ENCODE measurements around the gene CPN2.

The CPN2 gene

GRCh38 chr3:194307849-194308248 lies 43.3 kb downstream of the CPN2 start:
- no peaks in the 10 kb centered on the region for H3K9me3 ChIP-seq (ENCODE audit: control insufficient read depth, insufficient read depth, low read length)
- WGBS (ENCODE audit: insufficient coverage, insufficient read length) = no CpG with 5 or more reads among the region's 8 CpGs
- peaks cover 6% of the 10 kb centered on the region for H3K4me1 ChIP-seq (ENCODE audit: control insufficient read depth, insufficient read depth, low read length)
- no peak overlapping the region for H3K4me3 ChIP-seq (ENCODE audit: low read length)
- no peak for DNase-seq (ENCODE audit: low read depth, low spot score)
- no peaks in the 10 kb centered on the region for H3K27me3 ChIP-seq (ENCODE audit: control insufficient read depth, insufficient read depth, low read length)
- H3K36me3 ChIP-seq (ENCODE audit: control insufficient read depth, insufficient read depth, low read length) = no peaks in the 10 kb centered on the region
- H3K27ac ChIP-seq (ENCODE audit: low read length) = no peak overlapping the region

GRCh38 chr3:194306771-194307640 lies 44.1 kb downstream of the CPN2 start:
- peaks cover 4% of the 10 kb centered on the region; the same call in 1 of the 2 replicates for H3K4me1 ChIP-seq (ENCODE audit: control insufficient read depth, insufficient read depth, low read length)
- H3K4me3 ChIP-seq (ENCODE audit: low read length) = no peak overlapping the region
- no peaks in the 10 kb centered on the region for H3K36me3 ChIP-seq (ENCODE audit: control insufficient read depth, insufficient read depth, low read length)
- no peak for DNase-seq (ENCODE audit: low read depth, low spot score)
- no CpG with 5 or more reads among the region's 13 CpGs for WGBS (ENCODE audit: insufficient coverage, insufficient read length)
- no peak overlapping the region for H3K27ac ChIP-seq (ENCODE audit: low read length)
- H3K9me3 ChIP-seq (ENCODE audit: control insufficient read depth, insufficient read depth, low read length) = no peaks in the 10 kb centered on the region
- no peaks in the 10 kb centered on the region for H3K27me3 ChIP-seq (ENCODE audit: control insufficient read depth, insufficient read depth, low read length)

GRCh38 chr3:194306109-194306686 lies 44.9 kb downstream of the CPN2 start:
- no peak overlapping the region for H3K4me3 ChIP-seq (ENCODE audit: low read length)
- DNase-seq (ENCODE audit: low read depth, low spot score) = no peak

GRCh38 chr3:194305356-194306108 lies 45.6 kb downstream of the CPN2 start:
- H3K9me3 ChIP-seq (ENCODE audit: control insufficient read depth, insufficient read depth, low read length) = no peaks in the 10 kb centered on the region
- no peak overlapping the region for H3K4me3 ChIP-seq (ENCODE audit: low read length)
- no peak overlapping the region for H3K27ac ChIP-seq (ENCODE audit: low read length)
- no peak for DNase-seq (ENCODE audit: low read depth, low spot score)
- H3K36me3 ChIP-seq (ENCODE audit: control insufficient read depth, insufficient read depth, low read length) = no peaks in the 10 kb centered on the region
- H3K27me3 ChIP-seq (ENCODE audit: control insufficient read depth, insufficient read depth, low read length) = no peaks in the 10 kb centered on the region
- H3K4me1 ChIP-seq (ENCODE audit: control insufficient read depth, insufficient read depth, low read length) = peaks cover 4% of the 10 kb centered on the region; the same call in 1 of the 2 replicates
- no CpG with 5 or more reads among the region's 11 CpGs for WGBS (ENCODE audit: insufficient coverage, insufficient read length)

More at GRCh38 chr3:194306109-194306686, 44.9 kb downstream of the CPN2 start:
- Histone ChIP-seq H3K27ac (ENCODE audit: low read length) (no peak overlapping the region), H3K36me3 (ENCODE audit: control insufficient read depth, insufficient read depth, low read length) (no peaks in the 10 kb centered on the region), H3K9me3 (ENCODE audit: control insufficient read depth, insufficient read depth, low read length) (no peaks in the 10 kb centered on the region), H3K4me1 (ENCODE audit: control insufficient read depth, insufficient read depth, low read length) (peaks cover 4% of the 10 kb centered on the region; the same call in 1 of the 2 replicates), H3K27me3 (ENCODE audit: control insufficient read depth, insufficient read depth, low read length) (no peaks in the 10 kb centered on the region)
- WGBS (ENCODE audit: insufficient coverage, insufficient read length) = no CpG with 5 or more reads among the region's 11 CpGs

- no peak overlapping the region for H3K27ac ChIP-seq (ENCODE audit: low read length)
- H3K36me3 ChIP-seq (ENCODE audit: control insufficient read depth, insufficient read depth, low read length) = no peaks in the 10 kb centered on the region
- H3K4me1 ChIP-seq (ENCODE audit: control insufficient read depth, insufficient read depth, low read length) = peaks cover 4% of the 10 kb centered on the region; the same call in 1 of the 2 replicates
- no peaks in the 10 kb centered on the region for H3K27me3 ChIP-seq (ENCODE audit: control insufficient read depth, insufficient read depth, low read length)
- H3K4me3 ChIP-seq (ENCODE audit: low read length) = no peak overlapping the region
- no peaks in the 10 kb centered on the region for H3K9me3 ChIP-seq (ENCODE audit: control insufficient read depth, insufficient read depth, low read length)
- no CpG with 5 or more reads among the region's 17 CpGs for WGBS (ENCODE audit: insufficient coverage, insufficient read length)
- no peak for DNase-seq (ENCODE audit: low read depth, low spot score)
Observed at GRCh38 chr3:194304186-194304917, 46.8 kb downstream of the CPN2 start.

GRCh38 chr3:194303749-194304148 lies 47.4 kb downstream of the CPN2 start:
- no peaks in the 10 kb centered on the region for H3K27me3 ChIP-seq (ENCODE audit: control insufficient read depth, insufficient read depth, low read length)
- no peaks in the 10 kb centered on the region for H3K36me3 ChIP-seq (ENCODE audit: control insufficient read depth, insufficient read depth, low read length)
- no CpG with 5 or more reads among the region's 1 CpG for WGBS (ENCODE audit: insufficient coverage, insufficient read length)

GRCh38 chr3:194301730-194302129 lies 49.4 kb downstream of the CPN2 start:
- H3K36me3 ChIP-seq (ENCODE audit: control insufficient read depth, insufficient read depth, low read length) = no peaks in the 10 kb centered on the region
- H3K9me3 ChIP-seq (ENCODE audit: control insufficient read depth, insufficient read depth, low read length) = no peaks in the 10 kb centered on the region
- H3K4me1 ChIP-seq (ENCODE audit: control insufficient read depth, insufficient read depth, low read length) = peaks cover 3% of the 10 kb centered on the region; the same call in 1 of the 2 replicates
- H3K27me3 ChIP-seq (ENCODE audit: control insufficient read depth, insufficient read depth, low read length) = no peaks in the 10 kb centered on the region
- DNase-seq (ENCODE audit: low read depth, low spot score) = no peak
- WGBS (ENCODE audit: insufficient coverage, insufficient read length) = no CpG with 5 or more reads among the region's 3 CpGs
- H3K27ac ChIP-seq (ENCODE audit: low read length) = no peak overlapping the region
- no peak overlapping the region for H3K4me3 ChIP-seq (ENCODE audit: low read length)

More at GRCh38 chr3:194303749-194304148, 47.4 kb downstream of the CPN2 start:
- no peak for DNase-seq (ENCODE audit: low read depth, low spot score)
- H3K4me1 ChIP-seq (ENCODE audit: control insufficient read depth, insufficient read depth, low read length) = peaks cover 4% of the 10 kb centered on the region; the same call in 1 of the 2 replicates
- no peaks in the 10 kb centered on the region for H3K9me3 ChIP-seq (ENCODE audit: control insufficient read depth, insufficient read depth, low read length)
- H3K4me3 ChIP-seq (ENCODE audit: low read length) = no peak overlapping the region
- H3K27ac ChIP-seq (ENCODE audit: low read length) = no peak overlapping the region

GRCh38 chr3:194300936-194301335 lies 50.2 kb downstream of the CPN2 start:
- Histone ChIP-seq H3K4me1 (ENCODE audit: control insufficient read depth, insufficient read depth, low read length) (no peaks in the 10 kb centered on the region), H3K36me3 (ENCODE audit: control insufficient read depth, insufficient read depth, low read length) (no peaks in the 10 kb centered on the region), H3K9me3 (ENCODE audit: control insufficient read depth, insufficient read depth, low read length) (no peaks in the 10 kb centered on the region), H3K27ac (ENCODE audit: low read length) (no peak overlapping the region), H3K27me3 (ENCODE audit: control insufficient read depth, insufficient read depth, low read length) (no peaks in the 10 kb centered on the region), H3K4me3 (ENCODE audit: low read length) (no peak overlapping the region)
- WGBS (ENCODE audit: insufficient coverage, insufficient read length) = 100% methylated on average over 2 of the region's 6 CpGs
- no peak for DNase-seq (ENCODE audit: low read depth, low spot score)

GRCh38 chr3:194300382-194300758 lies 50.8 kb downstream of the CPN2 start:
- no peak overlapping the region for H3K27ac ChIP-seq (ENCODE audit: low read length)
- H3K4me3 ChIP-seq (ENCODE audit: low read length) = no peak overlapping the region
- no peak for DNase-seq (ENCODE audit: low read depth, low spot score)
- no CpG with 5 or more reads among the region's 13 CpGs for WGBS (ENCODE audit: insufficient coverage, insufficient read length)
- no peaks in the 10 kb centered on the region for H3K9me3 ChIP-seq (ENCODE audit: control insufficient read depth, insufficient read depth, low read length)
- no peaks in the 10 kb centered on the region for H3K4me1 ChIP-seq (ENCODE audit: control insufficient read depth, insufficient read depth, low read length)
- no peaks in the 10 kb centered on the region for H3K36me3 ChIP-seq (ENCODE audit: control insufficient read depth, insufficient read depth, low read length)
- no peaks in the 10 kb centered on the region for H3K27me3 ChIP-seq (ENCODE audit: control insufficient read depth, insufficient read depth, low read length)

Measured in iPS DF 6.9 (cell line).